NCI-H345 treated with DMSO at 0.1 percent for 48 hours (cell line): ENCODE results near the gene C1QTNF3.
A peak's percentile ranks its signal among the peaks of the same experiment; 100 is the strongest.

Source experiments
- DNase-seq: peaks from one replicate; lab custom pipeline; 2025; ENCODE audit not compliant: unreplicated experiment; lab: John Stamatoyannopoulos, UW

C1QTNF3 gene

GRCh38 chr5:33999978-34000377 is 43.0 kb downstream of the C1QTNF3 start:
- no peak for DNase-seq

- DNase-seq, result peak; percentile 29
Measured at GRCh38 chr5:33997331-33997983, 45.6 kb downstream of the C1QTNF3 start.

GRCh38 chr5:33995865-33996264 is 47.1 kb downstream of the C1QTNF3 start:
- DNase-seq, result no peak

- DNase-seq, result no peak
Measured at GRCh38 chr5:33994845-33995244, 48.2 kb downstream of the C1QTNF3 start.

- no peak for DNase-seq
Measured at GRCh38 chr5:33992864-33993263, 50.1 kb downstream of the C1QTNF3 start.

GRCh38 chr5:33985447-33985846 is 57.6 kb downstream of the C1QTNF3 start:
- DNase-seq, result no peak

- DNase-seq, result no peak
Measured at GRCh38 chr5:33984671-33985124, 58.3 kb downstream of the C1QTNF3 start, which contains the start of gene SLC45A2. Gene SLC45A2 (minus strand): TSS chr5:33984693. CDS start chr5:33984583, 110 bp downstream.

GRCh38 chr5:33984178-33984577 is 58.8 kb downstream of the C1QTNF3 start:
- no peak for DNase-seq

GRCh38 chr5:33981408-33982162 is 61.4 kb downstream of the C1QTNF3 start:
- DNase-seq, result no peak

- DNase-seq, result no peak
Measured at GRCh38 chr5:33980030-33980429, 63.0 kb downstream of the C1QTNF3 start.

GRCh38 chr5:33978306-33978705 is 64.7 kb downstream of the C1QTNF3 start:
- DNase-seq, result no peak

- no peak for DNase-seq
Measured at GRCh38 chr5:33976307-33976706, 66.7 kb downstream of the C1QTNF3 start.

- no peak for DNase-seq
Measured at GRCh38 chr5:33975852-33976251, 67.2 kb downstream of the C1QTNF3 start.

- DNase-seq, result no peak
Measured at GRCh38 chr5:33973271-33973670, 69.7 kb downstream of the C1QTNF3 start.

GRCh38 chr5:33969572-33970452 is 73.2 kb downstream of the C1QTNF3 start:
- DNase-seq, result peak; percentile 57

- DNase-seq, result peak; percentile 26
Measured at GRCh38 chr5:33968211-33969005, 74.6 kb downstream of the C1QTNF3 start.
